GM18517 (cell line): ENCODE results near the gene FAM53B.

ENCODE experiments used
- ATAC-seq: cut with Tn5 transposase; IDR thresholded peaks from one replicate; pipeline ENCODE4 v1.9.1; 2021; ENCODE audit warnings: mild to moderate bottlenecking, moderate library complexity; ENCODE audit not compliant: unreplicated experiment

Gene FAM53B

DNA sequence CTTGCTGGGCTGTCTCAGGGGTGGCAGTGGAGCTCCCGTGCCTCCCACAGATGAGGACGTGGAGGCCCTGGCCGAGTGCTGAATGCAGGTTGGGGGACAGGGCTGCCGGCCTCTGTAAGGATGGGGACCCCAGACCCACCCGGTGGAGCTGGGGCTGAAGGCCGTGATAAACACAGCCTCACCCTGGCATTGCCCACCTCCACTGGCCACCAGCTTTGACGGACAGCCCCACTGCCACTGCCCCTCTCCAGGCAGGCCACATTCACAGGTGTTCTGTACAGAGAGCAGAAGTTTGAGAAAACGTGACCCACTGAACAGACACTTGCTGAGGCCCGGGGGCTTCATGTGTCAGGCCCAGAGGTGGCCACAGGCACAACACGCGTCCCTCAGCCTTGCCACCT is 156.4 kb downstream of the FAM53B start:
- no peak for ATAC-seq

DNA sequence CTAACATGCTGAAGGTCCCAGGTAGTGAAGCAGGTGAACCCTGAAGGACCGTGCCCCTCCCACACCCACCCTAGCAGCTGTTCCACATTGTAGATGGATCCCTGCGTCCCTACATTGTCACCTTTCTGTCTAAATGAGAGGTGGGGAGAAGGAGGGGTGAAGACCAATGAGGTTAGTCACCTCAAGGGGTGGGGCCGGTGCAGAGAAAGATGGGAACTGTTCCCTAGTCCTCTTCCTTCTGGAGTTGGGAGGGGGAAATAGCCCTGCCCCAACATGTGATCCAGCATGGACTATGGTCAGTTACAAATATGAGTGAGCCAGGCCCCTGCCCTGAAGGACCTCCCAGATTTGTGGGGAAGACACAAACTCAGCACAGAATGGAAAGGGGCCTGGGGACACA is 158.0 kb downstream of the FAM53B start:
- ATAC-seq: no peak

DNA sequence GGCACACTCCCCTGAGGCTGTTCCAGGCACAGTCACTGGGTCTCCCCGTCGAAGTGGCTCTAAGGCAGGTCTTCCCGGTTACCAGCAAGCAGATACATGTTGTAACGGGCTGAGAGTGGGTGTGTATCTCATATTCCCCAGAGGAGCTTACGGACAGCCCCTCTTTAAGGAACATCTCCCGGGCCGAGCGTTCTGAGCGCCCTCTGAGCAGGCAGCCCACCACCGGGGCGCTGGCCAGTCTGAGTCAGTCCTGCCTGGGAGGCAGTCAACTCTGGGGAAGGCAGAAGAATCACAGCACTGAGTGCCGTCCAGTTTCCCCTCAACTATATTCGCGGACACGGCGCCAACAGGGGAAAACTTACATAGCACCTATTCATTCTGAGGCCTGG is 165.2 kb downstream of the FAM53B start:
- ATAC-seq: no peak

DNA sequence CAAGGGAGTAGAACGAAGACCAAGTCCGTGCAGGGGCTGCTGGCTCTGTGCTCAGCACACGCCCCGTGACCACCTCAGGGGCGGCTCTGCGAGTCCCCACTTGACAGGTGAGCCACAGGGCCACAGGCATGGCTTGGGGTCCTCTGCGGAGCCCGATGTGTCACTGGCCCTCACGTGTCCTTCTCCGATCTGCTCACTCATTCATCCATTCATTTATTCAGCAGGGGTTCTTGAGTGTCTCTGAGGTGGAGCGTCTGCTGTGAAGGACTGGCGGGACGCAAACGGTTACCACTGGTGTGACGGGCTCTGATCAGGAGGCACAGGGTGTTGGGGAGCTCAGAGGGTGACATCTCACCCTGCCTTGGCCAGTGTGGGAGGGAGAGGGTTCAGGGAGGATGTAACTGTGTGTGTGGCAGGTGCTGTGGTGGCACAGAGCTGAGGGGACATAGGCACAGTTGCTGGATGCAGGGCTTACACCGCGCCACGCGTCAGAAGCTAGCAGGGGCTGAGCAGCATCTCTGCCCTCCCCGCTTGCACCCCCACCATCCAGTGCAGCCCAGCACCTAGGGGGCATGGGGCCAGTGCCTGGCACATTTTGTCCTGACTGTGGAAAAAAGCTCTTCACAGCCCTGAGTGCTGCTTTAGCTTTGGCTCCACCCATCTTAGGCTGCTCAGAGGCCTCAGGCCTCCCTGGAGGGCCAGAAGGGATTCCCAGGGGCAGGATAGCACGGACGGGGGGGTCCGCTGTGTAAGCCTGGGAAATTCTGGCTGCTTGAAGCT is 165.8 kb downstream of the FAM53B start:
- no peak for ATAC-seq

DNA sequence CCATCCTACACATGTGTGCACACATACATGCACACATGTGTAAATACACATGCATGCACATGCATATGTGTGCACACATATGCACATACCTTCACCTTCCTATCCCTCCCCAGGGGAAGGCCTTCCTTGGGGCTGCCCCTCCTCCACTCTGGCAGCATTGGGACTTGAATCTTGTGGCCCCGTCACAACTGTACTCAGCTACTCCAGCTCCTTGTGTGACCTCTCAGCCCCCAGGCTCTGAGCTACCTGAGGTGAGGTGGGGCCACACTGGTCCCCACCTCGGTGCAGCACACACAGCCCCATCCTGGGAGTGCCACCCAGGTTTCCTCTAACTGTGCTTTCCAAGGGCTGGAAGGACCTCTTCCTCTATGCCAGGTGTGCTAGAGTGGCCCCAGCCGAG is 166.5 kb downstream of the FAM53B start:
- ATAC-seq: no peak

DNA sequence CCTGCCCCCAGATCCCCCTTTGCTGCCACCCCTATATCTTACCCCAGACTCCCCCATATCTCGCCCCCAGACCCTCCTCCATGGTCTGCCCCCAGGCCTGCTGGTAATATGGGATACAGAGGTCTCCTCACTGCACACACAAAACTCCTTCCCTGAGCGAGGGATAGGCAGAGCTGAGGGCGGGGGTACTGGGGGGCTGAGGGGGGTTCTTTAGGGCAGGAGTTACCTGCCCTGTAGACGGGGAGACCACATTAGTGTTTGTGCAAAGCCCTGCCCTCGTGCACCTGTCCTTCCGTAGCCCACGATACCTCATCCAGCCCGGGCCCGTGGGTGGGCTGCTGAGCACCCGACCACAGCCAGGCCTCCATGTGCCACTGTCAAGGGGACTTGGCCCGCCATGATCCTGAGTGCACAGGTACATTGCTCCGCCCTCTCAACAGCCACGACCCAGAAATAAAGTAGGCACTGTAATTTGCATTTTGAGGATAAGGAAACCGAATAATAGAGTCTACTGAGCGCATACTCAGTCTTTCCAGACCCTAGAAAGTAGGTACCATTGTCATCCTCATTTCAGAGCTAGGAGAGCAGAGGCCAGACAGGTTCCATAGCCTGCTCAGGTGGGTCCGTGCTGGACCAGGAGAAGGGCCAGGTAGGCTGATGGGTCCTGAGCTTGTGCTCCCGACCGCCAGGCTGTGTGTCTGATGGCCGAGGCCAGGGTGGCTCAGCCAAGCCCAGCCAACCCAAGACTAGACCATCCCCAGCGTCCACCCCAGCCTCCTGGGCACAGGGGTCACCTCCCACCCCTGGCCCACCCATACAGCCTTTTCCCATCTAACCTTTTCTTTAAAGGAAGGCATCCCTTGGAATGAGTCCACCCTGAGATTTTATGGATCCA is 167.4 kb downstream of the FAM53B start:
- ATAC-seq: no peak

DNA sequence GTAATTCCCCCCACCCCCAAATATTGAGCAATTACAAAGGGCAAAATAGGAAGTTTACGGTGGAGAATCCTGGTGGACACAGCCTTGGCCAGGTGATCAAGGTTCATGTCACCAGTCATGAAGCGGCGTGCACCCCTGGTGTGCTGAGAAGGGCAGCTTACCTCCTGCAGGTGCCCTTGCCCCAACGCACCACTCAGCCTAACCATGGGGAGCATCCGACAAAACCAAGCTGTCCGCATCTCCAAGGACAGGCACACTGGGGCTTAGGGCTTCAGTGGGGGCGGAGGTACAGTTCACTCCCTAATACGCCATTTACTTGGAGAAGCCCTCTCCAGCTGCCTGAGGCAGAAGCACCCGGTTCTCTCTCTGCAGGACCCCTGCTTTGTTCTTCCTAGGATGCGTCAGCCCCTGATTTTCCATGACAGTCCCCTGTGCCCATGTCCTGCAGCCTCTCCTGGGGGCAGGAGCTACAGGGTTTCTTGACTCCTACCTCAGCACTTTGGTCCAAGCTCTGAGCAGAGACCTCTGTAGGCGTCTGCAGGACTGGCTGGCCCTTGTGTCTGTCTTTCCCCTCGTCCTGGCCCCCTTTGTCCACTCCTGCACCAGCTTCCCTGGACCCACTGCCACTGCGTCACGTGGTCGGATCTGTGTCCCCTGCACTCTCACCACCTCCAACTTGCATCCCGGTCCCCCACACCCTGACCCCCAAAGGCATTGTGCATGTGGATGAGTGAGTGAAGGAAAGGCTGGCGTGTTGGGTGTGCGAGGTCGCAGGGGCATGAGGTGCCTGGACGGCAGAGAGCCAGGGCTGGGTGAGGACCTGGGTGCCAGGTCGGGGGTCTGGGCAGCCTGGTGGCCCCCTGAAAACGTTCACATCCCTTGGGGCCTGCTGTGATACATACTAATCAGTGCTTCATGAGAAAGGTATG is 168.8 kb downstream of the FAM53B start:
- no peak for ATAC-seq

DNA sequence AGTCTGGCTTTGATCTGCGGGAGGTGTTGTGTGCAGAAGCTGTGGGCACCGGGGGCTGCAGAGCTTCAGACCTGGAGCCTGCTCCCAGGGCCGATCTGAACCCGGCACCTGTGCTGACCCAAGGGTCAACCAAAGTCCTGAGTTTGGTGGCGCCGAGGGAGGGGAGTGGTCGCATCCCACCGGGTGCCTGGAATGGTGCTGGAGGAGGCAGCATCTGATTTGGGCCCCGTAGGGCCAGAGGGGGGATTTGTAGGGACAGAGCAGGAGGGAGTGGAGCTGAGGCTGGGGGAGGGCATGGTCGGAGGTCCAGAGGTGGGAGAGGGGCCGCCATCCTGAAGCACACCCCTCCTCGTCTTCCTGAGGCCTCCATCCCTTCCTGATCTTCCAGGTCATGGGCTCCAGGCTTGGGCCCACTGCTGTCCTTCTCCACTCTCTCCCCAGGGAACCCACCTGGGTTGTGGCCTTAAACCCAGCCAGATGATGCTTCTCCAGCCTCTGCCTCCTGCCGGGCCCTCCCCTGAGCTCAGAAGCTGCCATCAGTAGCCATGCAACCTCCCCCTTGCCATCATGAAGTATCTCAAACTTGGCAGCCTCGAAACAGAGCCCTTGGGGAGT is 169.6 kb downstream of the FAM53B start:
- ATAC-seq: no peak

DNA sequence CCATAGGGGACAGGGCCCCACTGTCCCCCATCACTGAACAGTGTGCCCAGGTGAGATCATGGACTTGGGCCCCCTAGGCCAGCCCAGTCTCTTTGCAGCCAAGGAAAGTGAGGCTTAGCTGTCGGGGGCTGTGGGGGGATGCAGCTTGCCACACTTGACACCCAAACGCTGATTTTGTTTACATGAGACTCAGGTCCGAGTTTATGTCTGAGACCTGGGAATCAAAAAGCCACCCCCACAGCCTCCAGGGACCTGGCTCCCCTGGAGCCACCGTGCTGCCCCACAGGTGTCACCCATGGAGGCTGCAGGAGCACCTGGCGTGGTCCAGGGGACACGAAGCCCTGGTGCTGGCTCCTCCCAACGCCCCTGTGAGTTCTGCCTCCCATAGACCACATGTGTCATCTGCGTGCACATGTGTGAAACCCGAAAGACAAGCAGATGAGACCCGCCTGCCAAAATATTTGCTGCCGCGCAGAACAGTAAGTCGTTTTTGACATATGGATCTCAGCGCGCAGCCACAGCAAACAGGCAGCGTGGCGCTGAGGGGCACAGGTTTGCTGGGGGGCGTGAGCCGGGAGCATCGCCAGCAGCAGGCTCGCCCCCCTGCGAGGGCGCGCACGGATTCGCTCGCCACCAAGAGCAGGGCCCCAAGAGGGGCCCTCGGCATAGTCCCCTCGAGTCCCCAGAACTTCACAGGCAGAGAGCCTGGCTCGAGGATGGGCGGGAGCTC is 170.3 kb downstream of the FAM53B start:
- ATAC-seq: no peak

DNA sequence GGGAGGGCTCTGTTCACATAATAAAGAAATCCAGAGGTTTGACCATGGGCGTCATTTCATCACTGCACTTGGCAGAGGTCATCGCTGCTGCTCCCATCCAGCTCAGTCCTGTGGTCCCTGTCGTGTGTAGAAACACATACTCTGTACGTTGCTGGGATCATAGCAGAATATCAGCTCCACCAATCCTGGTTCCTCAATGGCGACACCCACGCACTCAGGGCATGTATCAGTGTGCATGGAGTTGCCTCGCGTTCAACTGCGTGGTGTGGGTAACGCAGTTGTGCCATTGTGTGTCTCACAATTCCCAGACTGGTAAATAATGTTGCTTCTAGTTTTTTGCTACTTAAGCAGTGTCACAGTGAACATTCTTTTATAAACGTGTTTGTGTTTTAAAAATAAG is 171.4 kb downstream of the FAM53B start:
- ATAC-seq: no peak

DNA sequence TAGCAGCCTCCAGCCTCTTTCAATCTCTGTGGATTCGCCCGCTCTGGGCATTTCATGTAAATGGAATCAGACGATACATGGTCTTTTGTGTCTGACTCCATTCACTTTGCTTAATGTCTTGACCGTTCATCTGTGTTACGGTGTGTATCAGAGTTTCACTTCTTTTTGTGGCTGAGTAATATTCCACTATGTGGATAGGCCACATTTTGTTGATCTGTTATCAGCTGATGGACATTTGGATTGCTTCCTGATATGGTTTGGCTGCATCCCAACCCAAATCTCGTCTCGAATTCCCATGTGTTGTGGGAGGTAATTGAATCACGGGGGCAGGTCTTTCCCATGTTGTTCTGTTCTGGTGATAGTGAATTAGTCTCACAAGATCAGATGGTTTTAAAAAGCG is 173.5 kb downstream of the FAM53B start:
- no peak for ATAC-seq

DNA sequence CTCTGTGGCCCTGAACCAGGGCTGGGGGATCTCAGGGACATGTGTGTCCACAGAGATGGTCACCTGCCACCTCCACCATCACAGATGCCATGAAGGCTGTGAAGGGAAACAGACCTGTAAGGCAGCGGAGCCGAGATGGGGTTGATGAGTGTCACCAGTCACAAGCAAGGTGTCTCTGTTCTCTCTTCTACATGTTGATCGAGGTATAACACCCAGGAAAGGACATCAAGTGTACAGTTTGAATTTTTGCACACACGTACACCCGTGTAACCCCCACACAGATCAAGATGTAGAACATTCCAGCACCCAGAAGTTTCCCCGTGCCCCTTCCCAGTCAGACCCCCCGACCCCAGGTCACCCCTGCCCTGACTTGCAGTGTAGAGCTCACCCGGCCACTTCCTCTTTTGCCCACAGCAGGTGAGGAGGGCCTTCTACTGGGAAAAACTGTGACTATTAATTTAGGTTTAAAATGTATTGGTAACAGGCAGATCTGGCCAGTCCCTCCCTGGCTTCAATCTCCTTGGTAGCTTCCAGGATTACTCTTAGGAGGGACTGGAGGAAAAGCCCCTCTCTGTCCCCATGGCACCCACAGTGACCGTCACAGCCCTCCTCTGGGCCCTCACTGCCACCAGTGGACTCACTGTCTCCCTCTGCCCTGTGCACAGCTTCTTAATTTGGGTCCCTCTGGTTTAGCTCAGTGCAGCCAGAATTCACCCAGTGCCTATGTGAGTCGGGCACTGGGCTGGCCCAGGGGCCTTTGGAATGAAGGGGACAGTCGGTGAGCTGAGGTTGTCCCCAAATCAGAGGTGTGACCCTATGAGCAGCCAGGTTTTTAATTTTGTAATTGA is 174.3 kb downstream of the FAM53B start:
- ATAC-seq: no peak
